Fibroblast of the conjunctiva (primary cell): ENCODE measurements around the gene DNAAF6.

Experiments used
- DNase-seq: peaks from one replicate; pipeline ENCODE4 v3.0.0-alpha.2; 2010; ENCODE audit warnings: low read depth

DNAAF6 gene

DNA sequence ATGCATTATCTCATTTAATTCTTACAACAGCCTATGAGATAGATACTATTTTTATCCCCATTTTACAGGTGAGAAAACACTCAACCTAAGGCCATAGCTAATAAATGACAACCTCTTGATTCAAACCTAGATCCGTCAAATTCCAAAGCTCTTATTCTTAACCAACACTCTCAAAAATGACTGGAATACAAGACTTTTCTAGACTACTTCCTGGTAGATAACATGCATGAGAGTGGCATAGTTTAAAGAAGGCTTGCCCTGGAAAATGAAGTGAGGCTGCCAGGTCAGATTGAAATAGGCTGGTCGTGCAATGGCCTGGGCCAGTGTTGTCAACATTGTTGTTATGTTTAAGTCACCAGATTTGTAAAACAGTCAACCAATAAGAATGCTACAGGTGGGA, 86.6 kb downstream of the DNAAF6 start:
- DNase-seq: no peak
